ENCODE results near the gene PRDM15. TPM values are rescaled to one million over a fixed set of nuclear protein-coding genes. Genes with fewer than 3 reads are reported as not detected.
A peak's percentile ranks its signal among the peaks of the same experiment; 100 is the strongest.

Gene PRDM15
- total and polyA plus RNA-seq, 7 donors: 1.2 to 6.9 (median 4.6) TPM

DNA sequence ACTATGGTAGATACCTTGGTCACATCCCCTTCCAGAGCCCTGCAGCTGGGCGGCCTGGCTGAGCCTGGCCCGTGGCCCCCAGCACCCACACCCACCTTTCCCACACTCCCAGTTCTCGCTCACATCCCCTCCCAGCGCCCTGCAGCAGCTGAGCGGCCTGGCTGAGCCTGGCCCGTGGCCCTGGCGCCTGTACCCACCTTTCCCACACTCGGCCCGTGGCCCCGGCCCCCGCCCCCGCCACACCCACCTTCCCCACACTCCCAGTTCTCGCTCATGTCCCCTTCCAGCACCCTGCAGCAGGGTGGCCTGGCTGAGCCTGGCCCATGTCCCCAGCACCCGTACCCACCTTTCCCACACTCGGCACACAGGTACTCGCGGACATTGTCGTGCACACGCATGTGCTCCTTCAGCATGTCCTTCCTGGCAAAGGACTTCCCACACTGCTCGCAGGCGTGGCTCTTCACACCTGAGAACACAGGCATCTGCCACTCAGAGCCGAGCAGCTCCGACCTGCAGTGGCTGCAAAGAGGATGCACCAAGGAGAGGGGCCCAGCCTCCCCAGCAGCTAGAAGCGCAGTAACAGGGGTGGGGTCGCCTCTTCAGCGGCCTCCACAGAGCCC is 59.8 kb downstream of the PRDM15 start:
- peak; percentile 41 for DNase-seq
- WGBS, 2 donors: 92 to 96% methylated on average over 26 of the region's 26 CpGs

DNA sequence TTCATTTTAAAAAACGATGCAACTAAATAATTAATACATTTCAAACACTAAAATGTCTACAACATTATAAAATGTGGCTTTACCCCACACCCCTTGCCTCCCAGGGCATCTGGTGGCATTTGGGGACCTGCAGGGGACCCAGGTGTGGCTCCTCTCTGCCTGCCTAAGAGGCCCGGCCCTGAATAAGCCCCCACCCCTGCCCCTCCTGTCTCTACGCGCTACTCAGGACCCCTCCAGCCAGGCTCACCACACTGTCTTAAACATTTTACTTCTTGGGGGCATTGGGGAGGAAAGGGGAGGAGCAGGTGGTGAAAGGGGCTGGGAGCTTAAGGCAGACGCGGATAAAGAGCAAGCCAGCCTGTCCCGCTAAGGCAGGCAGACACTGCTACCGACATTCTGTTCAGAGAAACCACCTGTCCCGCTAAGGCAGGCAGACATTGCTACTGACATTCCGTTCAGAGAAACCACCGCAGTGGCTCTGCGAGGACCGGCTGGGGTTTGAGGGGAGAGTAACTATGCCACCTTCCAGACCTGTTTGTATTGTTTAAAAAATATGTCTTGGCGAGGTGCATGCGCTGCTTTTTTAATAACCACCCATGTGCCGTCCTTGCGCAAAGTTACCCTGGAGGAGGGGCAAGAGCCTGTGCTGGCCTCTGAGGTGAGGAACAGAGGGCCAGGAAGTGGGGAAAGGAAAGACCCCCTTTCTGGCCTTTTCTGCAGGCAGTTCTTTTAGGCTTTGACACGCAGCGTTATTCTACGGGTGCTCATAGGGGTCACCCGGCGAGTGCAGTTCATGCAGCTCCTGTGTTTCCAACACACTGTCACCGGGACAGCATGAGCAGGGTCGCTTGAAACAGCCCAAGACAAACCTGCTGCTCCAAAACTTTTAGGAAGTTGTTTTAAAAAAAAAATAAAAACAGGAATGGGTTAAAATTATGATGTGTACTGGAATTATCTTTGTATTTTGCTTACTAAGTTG is 61.0 kb downstream of the PRDM15 start:
- intact Hi-C loops (cut with DNase I): loop anchor here (1.0 kb wide), 1 partner anchor 206 kb away; no protein-coding TSS in a partner anchor
- Histone ChIP-seq H3K4me1 (peaks cover 0 to 8% (median 3%) of the 10 kb centered on the region in 4 donors), H3K27me3 (no peaks in the 10 kb centered on the region), H3K9me3 (no peaks in the 10 kb centered on the region), H3K27ac (no peak overlapping the region), H3K36me3 (peaks cover 0 to 31% (median 7%) of the 10 kb centered on the region in 4 donors), H3K4me3 (no peak overlapping the region)
- DNase-seq: peak; percentile 49
- TF ChIP-seq EP300 (IDR thresholded peaks at IDR 0.05) (no peak), POLR2A (IDR thresholded peaks at IDR 0.05) (no peak), CTCF (IDR thresholded peaks at IDR 0.05) (no peak), POLR2AphosphoS5 (IDR thresholded peaks at IDR 0.05) (no peak)
- WGBS, 2 donors: 91 to 95% methylated on average over 24 of the region's 24 CpGs

More for the DNA sequence above, 59.8 kb downstream of the PRDM15 start:
- H3K27me3 ChIP-seq: no peaks in the 10 kb centered on the region
- H3K36me3 ChIP-seq: peaks cover 0 to 40% (median 3%) of the 10 kb centered on the region in 4 donors
- TF ChIP-seq POLR2A (IDR thresholded peaks at IDR 0.05) (no peak), CTCF (IDR thresholded peaks at IDR 0.05) (no peak), EP300 (IDR thresholded peaks at IDR 0.05) (no peak), POLR2AphosphoS5 (IDR thresholded peaks at IDR 0.05) (no peak)
- H3K27ac ChIP-seq: no peak overlapping the region
- H3K4me1 ChIP-seq: peaks cover 0 to 8% (median 3%) of the 10 kb centered on the region in 4 donors
- intact Hi-C loops (cut with DNase I): no loop called here
- H3K9me3 ChIP-seq: no peaks in the 10 kb centered on the region
- H3K4me3 ChIP-seq: no peak overlapping the region

DNA sequence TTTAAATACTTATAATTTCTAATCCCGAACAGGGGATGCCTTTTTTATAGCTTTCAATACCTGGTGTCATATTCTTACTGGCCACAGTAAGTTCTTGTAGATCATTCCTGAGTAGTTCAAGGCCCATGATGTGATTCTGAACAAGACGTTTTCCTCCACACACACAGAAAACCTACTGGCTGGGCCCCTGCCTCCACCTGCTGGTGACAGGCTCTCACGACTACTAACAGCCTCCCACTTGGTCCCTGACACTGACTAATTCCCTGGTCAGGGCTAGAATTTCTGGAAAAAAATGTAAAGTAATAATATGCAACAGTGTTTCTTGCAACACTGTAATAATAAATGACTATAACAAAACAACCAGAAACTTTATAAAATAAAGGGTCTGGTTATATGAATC is 61.9 kb downstream of the PRDM15 start:
- Histone ChIP-seq H3K9me3 (no peaks in the 10 kb centered on the region), H3K4me1 (peaks cover 0 to 8% (median 3%) of the 10 kb centered on the region in 4 donors), H3K36me3 (peaks cover 0 to 32% (median 10%) of the 10 kb centered on the region in 4 donors), H3K27ac (no peak overlapping the region), H3K4me3 (no peak overlapping the region), H3K27me3 (no peaks in the 10 kb centered on the region)
- TF ChIP-seq CTCF (IDR thresholded peaks at IDR 0.05) (peak in 2 of 4 experiments; percentile 40 to 54), EP300 (IDR thresholded peaks at IDR 0.05) (no peak), POLR2A (IDR thresholded peaks at IDR 0.05) (no peak), POLR2AphosphoS5 (IDR thresholded peaks at IDR 0.05) (no peak)
- intact Hi-C loops (cut with DNase I): loop anchor here (1.0 kb wide), 1 partner anchor 205 kb away; no protein-coding TSS in a partner anchor
- WGBS, 2 donors: 7 to 22% methylated on average over 3 of the region's 3 CpGs
- DNase-seq: peak; percentile 67

GRCh38 chr21:41816583-41817165 is 62.5 kb downstream of the PRDM15 start:
- H3K4me3 ChIP-seq: no peak overlapping the region
- no peak overlapping the region for H3K27ac ChIP-seq
- intact Hi-C loops (cut with DNase I): loop anchor here (1.0 kb wide), 2 partner anchors 204 to 301 kb away; no protein-coding TSS in a partner anchor
- H3K36me3 ChIP-seq: peaks cover 0 to 32% (median 10%) of the 10 kb centered on the region in 4 donors
- no peaks in the 10 kb centered on the region for H3K9me3 ChIP-seq
- peak; percentile 82 for DNase-seq
- 12 to 23% methylated on average over 12 of the region's 12 CpGs for WGBS, 2 donors
- TF ChIP-seq POLR2A (IDR thresholded peaks at IDR 0.05) (no peak), POLR2AphosphoS5 (IDR thresholded peaks at IDR 0.05) (no peak), EP300 (IDR thresholded peaks at IDR 0.05) (no peak), CTCF (IDR thresholded peaks at IDR 0.05) (peak in 3 of 4 experiments; percentile 51 to 80 (median 74))
- H3K4me1 ChIP-seq: peaks cover 0 to 8% (median 3%) of the 10 kb centered on the region in 4 donors
- H3K27me3 ChIP-seq: no peaks in the 10 kb centered on the region
